NCI-H82 (cell line): ENCODE measurements around the gene NOL4L.

Experiments
- DNase-seq: peaks from one replicate; lab custom pipeline; 2025; lab: John Stamatoyannopoulos, UW

NOL4L gene

DNA sequence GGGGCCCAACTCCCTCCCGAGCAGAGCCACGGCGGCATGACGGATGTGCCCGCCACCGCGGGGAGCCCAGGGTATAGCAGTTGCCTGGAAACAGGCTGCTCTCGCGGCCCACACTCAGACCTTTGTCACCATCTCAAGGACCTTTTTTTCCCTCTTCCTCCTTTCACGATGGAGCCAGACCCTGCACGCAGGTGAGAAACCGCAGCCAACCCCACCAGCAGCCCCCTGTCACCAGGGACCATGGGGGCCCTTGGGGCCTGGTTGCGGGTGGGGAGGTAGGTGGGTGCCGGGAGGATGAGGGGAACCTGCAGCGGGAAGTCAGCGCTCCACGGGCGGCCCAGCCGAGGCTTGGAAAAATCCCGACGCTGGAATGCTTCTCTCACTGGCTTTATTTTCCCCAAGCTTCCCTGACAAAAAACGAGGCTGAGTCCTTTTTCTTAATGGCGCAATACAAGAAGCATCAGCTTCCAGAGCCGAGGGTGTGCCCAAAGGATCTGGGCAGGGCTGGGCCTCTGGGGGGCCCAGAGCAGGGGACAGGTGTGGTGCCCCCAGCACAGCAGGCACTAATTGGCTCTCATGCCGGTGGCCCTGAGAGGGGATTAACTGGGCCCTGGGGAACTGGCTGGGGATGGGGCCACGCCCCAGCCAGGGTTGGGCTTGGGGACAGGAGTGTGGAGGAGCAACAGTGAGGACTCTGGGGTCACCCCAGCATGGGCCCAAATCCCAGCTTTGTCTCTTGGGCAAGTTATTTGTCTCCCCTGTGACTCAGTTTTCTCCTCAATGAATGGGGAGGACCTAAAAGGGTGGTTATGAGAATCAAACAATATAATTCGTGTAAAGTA, 23.9 kb downstream of the NOL4L start:
- peak; percentile 96 for DNase-seq

GRCh38 chr20:32560482-32560988, 24.6 kb downstream of the NOL4L start:
- no peak for DNase-seq

GRCh38 chr20:32559753-32560380, 25.3 kb downstream of the NOL4L start:
- DNase-seq = no peak

DNA sequence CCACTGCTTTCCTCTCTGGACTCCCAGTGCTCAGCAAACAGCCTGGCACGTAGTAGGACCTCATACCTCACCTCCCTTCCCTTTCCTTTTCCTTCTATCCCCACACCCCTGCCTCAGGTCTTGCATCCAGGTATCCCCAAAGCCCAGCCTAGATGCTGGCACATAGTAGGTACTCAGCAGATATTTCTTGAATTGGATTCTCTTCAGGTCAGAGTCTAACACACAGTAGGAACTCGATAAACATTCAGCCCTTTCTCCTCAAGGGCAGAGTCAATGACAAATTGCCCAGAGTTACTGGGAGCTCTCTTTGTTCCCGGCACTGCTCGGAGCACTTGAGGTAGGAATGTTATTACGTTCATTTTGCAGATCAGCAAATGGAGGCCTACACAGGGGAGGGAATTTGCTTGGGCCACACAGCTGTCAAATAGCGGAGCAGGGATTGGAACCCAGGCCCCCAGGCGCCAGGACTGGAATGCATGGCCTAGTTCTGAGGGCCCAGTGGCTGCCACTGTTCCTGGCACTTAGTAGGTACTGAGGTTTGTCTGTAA, 25.9 kb downstream of the NOL4L start:
- no peak for DNase-seq

DNA sequence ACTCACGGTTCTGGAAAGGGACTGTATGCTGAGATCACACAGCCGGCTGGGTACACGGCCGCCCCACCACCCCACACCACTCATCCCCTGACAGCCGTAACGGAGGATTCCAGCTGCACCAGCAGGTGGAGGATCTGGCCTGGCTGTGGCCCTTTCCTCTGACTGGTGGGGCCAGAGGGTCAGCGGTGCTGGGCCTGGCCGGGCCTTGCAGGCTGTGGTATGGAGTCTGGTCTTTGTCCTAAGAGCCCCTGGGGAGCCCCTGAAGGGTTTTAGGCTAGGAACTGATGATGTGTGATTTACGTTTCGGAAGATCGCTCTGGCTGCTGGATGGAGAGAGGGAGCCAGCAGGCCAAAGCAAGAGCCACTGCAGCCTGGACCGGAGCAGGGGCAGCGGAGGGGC, 26.6 kb downstream of the NOL4L start:
- DNase-seq = no peak

GRCh38 chr20:32557319-32557718, 27.8 kb downstream of the NOL4L start:
- no peak for DNase-seq

DNA sequence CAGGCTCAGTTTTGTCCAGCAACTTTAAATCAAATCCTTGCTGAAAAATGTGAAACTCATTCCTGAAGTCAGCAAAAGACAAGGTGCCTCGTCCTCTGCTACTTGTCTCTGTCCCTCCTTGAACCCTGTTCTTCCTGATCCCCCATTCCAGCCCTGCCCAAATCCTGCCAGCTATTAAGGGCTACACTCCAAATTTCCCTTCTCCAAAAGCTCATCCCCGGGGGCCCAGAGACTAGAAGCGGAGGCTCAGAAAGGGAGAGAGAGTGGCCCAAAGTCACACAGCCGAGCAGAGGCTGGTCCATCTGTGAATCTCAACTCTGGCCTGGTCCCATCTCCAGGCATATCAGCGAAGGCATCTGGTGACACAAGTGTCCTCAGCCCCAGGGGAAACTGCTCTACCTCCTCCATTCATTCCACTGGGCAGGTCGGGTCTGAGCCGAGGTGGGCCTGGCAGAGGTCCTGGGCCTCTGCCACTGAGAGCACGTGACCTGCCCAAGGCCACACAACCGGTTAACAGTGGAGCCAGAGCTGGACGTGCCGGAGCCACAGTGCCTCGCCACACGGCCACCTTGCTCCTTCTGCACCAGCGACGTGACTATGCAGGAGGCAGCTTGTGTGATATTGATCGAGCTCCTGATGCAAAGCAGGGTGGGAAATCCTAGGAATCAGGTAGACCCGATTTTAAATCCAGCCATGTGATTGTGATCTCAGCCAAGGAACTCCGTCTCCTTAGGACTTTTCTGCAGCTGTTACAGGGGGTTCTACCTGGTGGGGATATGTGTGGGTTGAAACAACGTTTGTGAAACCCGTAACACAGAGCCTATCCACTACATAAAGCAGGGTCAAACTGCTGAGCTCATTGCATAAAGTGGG, 28.6 kb downstream of the NOL4L start:
- no peak for DNase-seq

- DNase-seq = no peak
These were observed 29.5 kb downstream of the NOL4L start for GRCh38 chr20:32555584-32555983.

GRCh38 chr20:32554965-32555289, 30.2 kb downstream of the NOL4L start:
- DNase-seq = no peak

DNA sequence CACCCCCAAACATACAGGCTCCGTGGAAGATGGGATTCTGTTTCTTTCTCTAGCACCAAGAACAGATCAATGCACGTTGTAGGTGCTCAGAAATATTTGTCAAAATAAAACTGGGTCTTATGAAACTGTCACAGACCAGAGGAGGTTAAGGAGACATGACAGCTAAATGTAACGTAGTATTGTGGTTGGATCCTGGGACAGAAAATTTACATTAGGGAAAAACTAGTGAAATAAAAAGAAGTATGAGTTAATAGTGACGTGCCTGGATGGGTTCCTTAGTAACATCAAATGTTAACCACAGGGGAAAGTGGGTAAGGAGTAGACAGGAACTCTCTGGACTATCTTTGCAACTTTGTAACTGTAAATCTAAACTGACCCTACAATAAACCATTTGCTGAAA, 31.5 kb downstream of the NOL4L start:
- no peak for DNase-seq

DNA sequence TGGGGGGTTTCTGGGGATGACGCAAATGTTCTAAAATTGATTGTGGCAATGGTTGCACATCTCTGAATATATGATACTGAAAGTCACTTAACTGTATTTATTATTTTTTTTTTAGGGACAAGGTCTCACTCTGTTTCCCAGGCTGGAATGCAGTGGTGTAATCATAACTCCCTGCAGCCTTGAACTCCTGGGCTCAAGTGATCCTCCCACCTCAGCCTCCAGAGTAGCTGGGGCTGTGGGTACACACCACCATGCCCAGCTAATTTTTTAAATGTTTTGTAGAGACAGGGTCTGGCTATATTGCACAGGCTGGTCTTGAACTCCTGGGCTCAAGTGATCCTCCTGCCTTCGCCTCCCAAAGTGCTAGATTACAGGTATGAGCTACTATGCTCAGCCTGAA, 33.4 kb downstream of the NOL4L start:
- DNase-seq = no peak

DNA sequence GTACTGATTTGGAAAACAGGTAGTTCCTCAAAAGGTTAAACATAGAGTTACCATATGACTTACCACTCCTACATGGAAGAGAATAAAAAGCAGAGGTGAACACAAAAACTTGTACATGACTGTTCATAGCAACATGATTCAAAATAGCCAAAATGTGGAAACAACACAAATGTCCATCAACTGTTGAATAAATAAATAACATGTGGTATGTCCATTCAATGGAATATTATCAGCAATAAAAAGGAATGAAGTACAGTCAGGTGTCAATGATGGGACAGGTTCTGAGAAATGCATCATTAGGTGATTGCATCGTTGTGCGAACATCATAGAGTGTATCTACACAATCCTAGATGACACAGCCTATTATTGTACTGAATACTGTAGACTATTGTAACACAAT, 35.3 kb downstream of the NOL4L start:
- no peak for DNase-seq

GRCh38 chr20:32547753-32548034, 37.4 kb downstream of the NOL4L start:
- no peak for DNase-seq

- DNase-seq = no peak
These were observed 38.0 kb downstream of the NOL4L start for GRCh38 chr20:32546918-32547752.

DNA sequence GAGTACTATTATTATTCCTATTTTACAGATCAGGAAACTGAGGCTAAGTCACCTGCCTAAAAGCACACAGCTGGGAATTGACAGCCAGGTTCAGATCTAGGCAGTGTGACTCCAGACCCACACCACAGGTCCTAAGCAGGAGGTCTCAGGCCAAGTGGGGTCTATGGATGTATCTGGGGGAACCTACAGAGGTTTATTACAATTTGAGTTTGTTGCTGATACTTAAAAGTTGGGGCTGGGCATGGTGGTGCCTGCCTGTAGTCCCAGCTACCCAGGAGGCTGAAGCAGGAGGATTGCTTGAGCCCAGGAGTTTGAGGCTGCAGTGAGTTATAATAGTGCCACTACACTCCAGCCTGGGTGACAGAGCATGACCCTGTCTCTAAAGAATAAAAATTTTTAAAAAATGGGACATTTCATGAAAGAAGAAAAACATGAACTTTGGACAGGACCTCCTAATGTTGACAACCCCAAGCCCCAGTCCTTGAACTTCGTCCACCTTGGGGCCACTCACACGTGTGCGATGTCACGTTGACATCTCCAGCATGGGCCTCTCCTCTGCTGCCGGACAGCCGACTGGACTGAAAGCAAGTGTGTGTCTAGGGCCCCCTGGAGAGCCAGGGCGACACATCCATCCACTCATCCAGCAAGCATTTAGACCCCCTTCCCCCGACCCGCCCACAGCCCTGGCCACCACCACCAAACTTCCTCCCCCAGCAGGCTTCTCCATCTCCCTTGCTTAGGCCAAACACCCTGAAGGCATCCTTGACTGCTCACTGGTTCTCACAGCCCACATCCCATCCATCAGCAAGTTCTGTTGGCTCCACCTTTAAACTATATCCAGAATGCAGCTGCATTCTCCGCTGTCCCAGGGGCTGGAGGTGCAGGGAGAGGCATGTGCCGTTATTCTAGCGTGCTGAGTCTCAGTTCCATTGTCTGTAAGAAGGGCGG, 40.0 kb downstream of the NOL4L start:
- DNase-seq = no peak

DNA sequence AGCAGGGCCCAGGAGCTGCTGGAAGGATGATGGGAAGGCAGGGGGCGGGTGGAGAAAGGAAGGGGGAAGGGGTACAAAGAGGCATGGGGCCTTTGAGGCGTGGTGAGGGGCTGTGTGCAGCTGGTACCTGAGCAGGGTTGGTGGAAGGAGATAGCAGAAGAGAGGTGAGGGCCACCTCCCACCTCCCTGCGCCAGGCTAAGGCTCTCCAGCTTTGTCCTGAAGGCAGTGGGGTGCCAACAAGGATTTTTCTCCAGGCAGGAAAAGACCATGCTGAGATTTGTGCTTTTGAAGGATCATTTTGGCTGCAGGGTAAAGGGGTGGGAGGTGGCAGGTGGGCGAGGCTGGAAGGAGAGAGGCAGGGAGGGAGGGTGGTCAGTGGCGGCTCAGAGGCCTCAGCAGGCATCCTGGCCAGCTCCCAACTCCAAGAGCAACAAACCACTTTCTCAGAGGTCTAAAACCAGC, 40.8 kb downstream of the NOL4L start:
- DNase-seq = no peak

DNA sequence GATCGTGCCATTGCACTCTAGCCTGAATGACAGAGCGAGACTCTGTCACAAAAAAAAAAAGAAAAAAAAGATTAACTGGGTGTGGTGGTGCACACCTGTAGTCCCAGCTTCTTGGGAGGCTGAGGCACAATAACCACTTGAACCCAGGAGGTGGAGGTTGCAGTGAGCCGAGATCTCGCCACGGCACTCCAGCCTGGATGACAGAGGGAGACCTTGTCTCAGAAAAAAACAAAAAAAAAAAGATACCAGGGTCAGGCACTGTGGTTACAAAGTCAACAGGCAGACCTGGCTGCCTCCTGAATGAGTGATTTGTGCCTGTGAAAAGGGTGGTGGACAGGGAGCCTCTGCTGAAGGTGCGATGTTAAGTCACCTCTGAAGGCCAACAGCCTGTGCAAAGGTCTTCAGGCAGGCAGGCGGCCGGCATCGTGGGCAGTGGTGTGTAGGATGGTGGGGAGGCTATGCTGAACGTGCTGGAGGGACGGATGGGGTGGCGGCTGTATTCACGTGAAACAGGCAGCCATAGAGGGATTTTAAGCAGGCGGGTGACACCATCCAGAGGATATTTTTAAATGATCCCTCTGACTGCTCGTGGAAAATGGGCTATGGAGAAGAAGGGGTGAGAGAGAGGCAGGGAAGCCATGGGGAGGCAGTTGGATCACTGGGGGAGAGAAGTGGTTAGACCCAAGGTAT, 41.4 kb downstream of the NOL4L start:
- no peak for DNase-seq

GRCh38 chr20:32542259-32542615, 42.9 kb downstream of the NOL4L start:
- no peak for DNase-seq

DNA sequence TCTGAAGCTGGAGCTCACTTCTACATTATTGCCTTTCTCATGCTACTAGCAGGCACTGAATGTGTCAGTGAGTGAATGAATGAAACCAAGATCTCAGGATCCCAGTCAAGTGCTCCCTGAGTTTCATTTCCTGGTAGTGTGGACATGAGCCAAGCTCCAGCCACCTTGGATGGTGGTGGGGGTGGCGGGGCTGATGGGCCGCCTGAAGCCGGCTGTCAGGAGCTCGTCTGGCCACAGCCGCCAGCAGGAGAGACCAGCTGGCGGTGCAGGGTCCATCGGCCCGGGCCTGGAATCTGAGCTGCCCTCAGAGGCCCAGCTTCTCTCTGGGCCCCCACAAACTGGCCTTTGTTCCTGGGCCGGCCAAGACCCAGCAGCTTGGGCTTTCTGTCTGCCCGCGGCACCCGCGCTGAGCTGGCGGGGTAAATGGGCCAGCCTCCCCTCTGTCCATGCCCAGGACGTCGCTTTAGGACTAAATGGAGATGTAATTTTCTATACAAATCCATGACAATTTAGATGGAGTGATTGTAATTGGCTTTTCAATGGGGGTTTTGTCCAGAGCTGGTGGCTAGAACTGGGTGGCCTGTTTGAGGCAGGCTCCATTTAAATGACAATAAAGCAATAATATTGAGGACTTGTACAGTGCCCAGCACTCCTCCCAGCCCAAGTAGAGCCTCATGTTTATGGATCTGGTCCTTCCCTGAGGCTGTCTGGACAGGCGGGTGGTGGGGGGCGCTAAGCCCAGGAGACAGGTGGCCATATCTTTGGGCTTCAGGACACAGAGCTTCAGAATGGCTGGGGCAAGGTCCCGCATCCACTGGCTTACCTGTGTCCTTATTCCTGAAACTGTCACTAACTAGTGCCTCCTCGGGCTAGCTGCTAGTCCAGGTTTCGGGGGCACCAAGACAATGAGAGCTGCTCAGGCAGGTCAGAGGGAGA, 43.5 kb downstream of the NOL4L start:
- no peak for DNase-seq
